H9 (cell line): Measurements from ENCODE around the gene NLE1. TPM values are rescaled to one million over a fixed set of nuclear protein-coding genes. Genes with fewer than 3 reads are reported as not detected.

Source experiments
- DNase-seq: peaks from one replicate; pipeline ENCODE4 v3.0.0-alpha.2; 2017
- H2AFZ ChIP-seq: one replicate; pipeline ENCODE4 v1.6.1; 2013; ENCODE audit warnings: mild to moderate bottlenecking, low read length, control low read depth, moderate library complexity
- H2AK5ac ChIP-seq: 2 replicates; pipeline ENCODE4 v1.6.1; 2013; ENCODE audit warnings: low read length, control low read depth, mixed read lengths; ENCODE audit not compliant: insufficient read length
- H2BK120ac ChIP-seq: one replicate; pipeline ENCODE4 v1.6.1; 2013; ENCODE audit warnings: low read depth, mild to moderate bottlenecking, low read length, control low read depth, inconsistent platforms; ENCODE audit not compliant: poor library complexity, severe bottlenecking
- H2BK12ac ChIP-seq: 2 replicates; pipeline ENCODE4 v1.6.1; 2013; ENCODE audit warnings: low read length, control low read depth, mixed read lengths, low read depth; ENCODE audit not compliant: insufficient read length
- H2BK15ac ChIP-seq: 2 replicates; pipeline ENCODE4 v1.6.1; 2013; ENCODE audit warnings: low read depth, low read length, control low read depth
- H2BK20ac ChIP-seq: one replicate; pipeline ENCODE4 v1.6.1; 2013; ENCODE audit warnings: low read depth, mild to moderate bottlenecking, low read length, control low read depth, inconsistent platforms; ENCODE audit not compliant: poor library complexity, severe bottlenecking
- H2BK5ac ChIP-seq: 2 replicates; pipeline ENCODE4 v1.6.1; 2013; ENCODE audit warnings: low read length, control low read depth, mixed read lengths; ENCODE audit not compliant: insufficient read length
- H3K14ac ChIP-seq: 2 replicates; pipeline ENCODE4 v1.6.1; 2013; ENCODE audit warnings: low read length, control low read depth; ENCODE audit not compliant: insufficient read depth
- H3K18ac ChIP-seq: 2 replicates; pipeline ENCODE4 v1.6.1; 2013; ENCODE audit warnings: low read depth, mild to moderate bottlenecking, mixed read lengths, low read length, control low read depth; ENCODE audit not compliant: insufficient read length
- H3K23ac ChIP-seq: 2 replicates; pipeline ENCODE4 v1.6.1; 2013; ENCODE audit warnings: low read length, control low read depth, mixed read lengths, low read depth; ENCODE audit not compliant: insufficient read length
- H3K23me2 ChIP-seq: 2 replicates; pipeline ENCODE4 v1.6.1; 2013; ENCODE audit warnings: low read depth, mild to moderate bottlenecking, mixed read lengths, low read length, control low read depth; ENCODE audit not compliant: insufficient read length, poor library complexity, severe bottlenecking
- H3K27ac ChIP-seq: 2 replicates; pipeline ENCODE4 v1.5.1; 2013; ENCODE audit warnings: low read length, control low read depth, mixed read lengths, low read depth; ENCODE audit not compliant: insufficient read length
- H3K27me3 ChIP-seq: 2 replicates; pipeline ENCODE4 v1.6.1; 2013; ENCODE audit warnings: low read length, control low read depth, inconsistent platforms; ENCODE audit not compliant: insufficient read depth
- H3K4ac ChIP-seq: 2 replicates; pipeline ENCODE4 v1.6.1; 2013; ENCODE audit warnings: low read depth, mild to moderate bottlenecking, control low read depth, inconsistent platforms, low read length, moderate library complexity
- H3K4me1 ChIP-seq: 2 replicates; pipeline ENCODE4 v1.6.1; 2013; ENCODE audit warnings: low read length, control low read depth, inconsistent platforms; ENCODE audit not compliant: insufficient read depth
- H3K4me2 ChIP-seq: 2 replicates; pipeline ENCODE4 v1.6.1; 2013; ENCODE audit warnings: low read length, control low read depth, mixed read lengths; ENCODE audit not compliant: insufficient read length, insufficient read depth
- H3K56ac ChIP-seq: 2 replicates; pipeline ENCODE4 v1.6.1; 2013; ENCODE audit warnings: low read depth, mild to moderate bottlenecking, mixed read lengths, low read length, control low read depth; ENCODE audit not compliant: insufficient read length
- H3K79me1 ChIP-seq: 2 replicates; pipeline ENCODE4 v1.6.1; 2013; ENCODE audit warnings: low read depth, mild to moderate bottlenecking, moderate library complexity, low read length, control low read depth, inconsistent platforms; ENCODE audit not compliant: insufficient read depth, poor library complexity, severe bottlenecking
- H3K79me2 ChIP-seq: 2 replicates; pipeline ENCODE4 v1.6.1; 2013; ENCODE audit warnings: low read length, control low read depth, inconsistent platforms; ENCODE audit not compliant: insufficient read depth
- H3K9ac ChIP-seq: 2 replicates; pipeline ENCODE4 v1.6.1; 2013; ENCODE audit warnings: low read length, control low read depth, mixed read lengths; ENCODE audit not compliant: insufficient read length; ENCODE audit errors: extremely low read depth
- H3K9me3 ChIP-seq: one replicate; pipeline ENCODE4 v1.6.1; 2013; ENCODE audit warnings: low read depth, low read length, inconsistent platforms; ENCODE audit not compliant: control insufficient read depth
- H3T11ph ChIP-seq: one replicate; pipeline ENCODE4 v1.6.1; 2013; ENCODE audit warnings: mild to moderate bottlenecking, low read length, control low read depth, inconsistent platforms
- H4K20me1 ChIP-seq: one replicate; pipeline ENCODE4 v1.6.1; 2013; ENCODE audit not compliant: control insufficient read depth, insufficient read length, insufficient read depth
- H4K5ac ChIP-seq: 2 replicates; pipeline ENCODE4 v1.6.1; 2013; ENCODE audit warnings: low read depth, mild to moderate bottlenecking, mixed read lengths, low read length, control low read depth; ENCODE audit not compliant: insufficient read length
- H4K8ac ChIP-seq: replicated peaks from 2 replicates; pipeline ENCODE4 v1.6.1; 2013; ENCODE audit warnings: low read length, control low read depth, mixed read lengths, low read depth; ENCODE audit not compliant: insufficient read length
- H4K91ac ChIP-seq: 2 replicates; pipeline ENCODE4 v1.6.1; 2013; ENCODE audit warnings: low read depth, mild to moderate bottlenecking, moderate library complexity, mixed read lengths, low read length, control low read depth; ENCODE audit not compliant: insufficient read length
- H3K27ac Mint-ChIP-seq, 3 experiments: 2 replicates in 2 of 3; 3 replicates in 1 of 3; pipeline ENCODE4 v1.8.0; 2020 to 2021; ENCODE audit warnings: mixed read lengths in 3 of 3, mild to moderate bottlenecking in 1 of 3, moderate library complexity in 1 of 3
- H3K27me3 Mint-ChIP-seq: 2 replicates; pipeline ENCODE4 v1.8.0; 2021; ENCODE audit warnings: low read depth, mild to moderate bottlenecking, moderate library complexity, mixed read lengths
- H3K36me3 Mint-ChIP-seq, 3 experiments: 2 replicates in 2 of 3; 3 replicates in 1 of 3; pipeline ENCODE4 v1.8.0; 2020 to 2021; ENCODE audit warnings: low read depth in 3 of 3, mixed read lengths in 3 of 3; ENCODE audit not compliant: insufficient read depth in 1 of 3
- H3K4me1 Mint-ChIP-seq, 2 experiments: 2 replicates each; pipeline ENCODE4 v1.8.0; 2020; ENCODE audit warnings: mixed read lengths in 2 of 2
- H3K4me3 Mint-ChIP-seq, 2 experiments: 2 replicates in 1 of 2; 3 replicates in 1 of 2; pipeline ENCODE4 v1.8.0; 2020 to 2021; ENCODE audit warnings: mild to moderate bottlenecking in 2 of 2, mixed read lengths in 2 of 2, moderate library complexity in 1 of 2
- H3K9me3 Mint-ChIP-seq, 2 experiments: 2 replicates in 1 of 2; 3 replicates in 1 of 2; pipeline ENCODE4 v1.8.0; 2020; ENCODE audit warnings: mild to moderate bottlenecking in 2 of 2, mixed read lengths in 2 of 2, moderate library complexity in 1 of 2
- CTCF ChIP-seq: fragments of 200-600 bp; sonication (generic); conservative IDR thresholded peaks from 3 replicates; pipeline ENCODE4 v1.8.0; 2021; ENCODE audit warnings: antibody characterized with exemption, mild to moderate bottlenecking
- WGBS: extraction: QIAGEN DNeasy Blood & Tissue Kit; methylation state at CpG from one replicate; pipeline ENCODE4 v1.1.7; 2013; ENCODE audit warnings: missing lambda C conversion rate, low lambda C conversion rate, mixed read lengths; ENCODE audit not compliant: insufficient read length; ENCODE audit errors: extremely low coverage; 5-methylcytosine and 5-hydroxymethylcytosine counted together
- total RNA-seq: library from RNA; stranded (reverse); gene quantifications from 2 replicates; pipeline ENCODE4 v1.2.1, GENCODE V29; 2021

The NLE1 gene
- total RNA-seq, 1 experiment from 2014 or later, result 43.9 TPM

GRCh38 chr17:35149941-35150340 lies 7.8 kb upstream of the NLE1 start:
- Mint-ChIP-seq H3K27me3 (peaks cover 5% of the 10 kb centered on the region), H3K9me3 (no peaks in the 10 kb centered on the region), H3K27ac (no peak overlapping the region), H3K36me3 (no peaks in the 10 kb centered on the region), H3K4me1 (peaks cover 6 to 16% of the 10 kb centered on the region in 2 experiments), H3K4me3 (no peak overlapping the region)
- Histone ChIP-seq H2AFZ (no peak overlapping the region), H2AK5ac (no peak overlapping the region), H2BK12ac (no peak overlapping the region), H3K79me1 (no peaks in the 10 kb centered on the region), H3K79me2 (no peaks in the 10 kb centered on the region), H3K27me3 (no peaks in the 10 kb centered on the region), H4K5ac (no peak overlapping the region), H4K8ac (no peak overlapping the region), H3K23ac (no peak overlapping the region), H3T11ph (no peak overlapping the region), H2BK15ac (no peak overlapping the region), H3K4me2 (no peak overlapping the region), H3K18ac (no peak overlapping the region), H3K27ac (no peak overlapping the region), H4K91ac (no peak overlapping the region), H3K4me1 (no peaks in the 10 kb centered on the region; the same call in 1 of the 2 replicates), H3K14ac (no peak overlapping the region), H3K4ac (no peak overlapping the region), H2BK5ac (no peak overlapping the region), H3K9ac (no peak overlapping the region), H3K56ac (no peak overlapping the region), H3K9me3 (no peaks in the 10 kb centered on the region), H2BK20ac (no peak overlapping the region), H3K23me2 (no peaks in the 10 kb centered on the region), H2BK120ac (no peak overlapping the region), H4K20me1 (no peaks in the 10 kb centered on the region)
- no peak for DNase-seq
- no CpG with 5 or more reads among the region's 11 CpGs for WGBS
- TF ChIP-seq CTCF, result no peak
